HG03060 (cell line): ENCODE measurements around the gene ZNF740.

Experiments
- ATAC-seq: cut with Tn5 transposase; IDR thresholded peaks from one replicate; pipeline ENCODE4 v1.9.1; 2021; ENCODE audit warnings: low read depth, moderate number of reproducible peaks; ENCODE audit not compliant: unreplicated experiment

ZNF740 gene

GRCh38 chr12:53224061-53224896, 43.8 kb downstream of the ZNF740 start:
- no peak for ATAC-seq

- no peak for ATAC-seq
These were observed 44.5 kb downstream of the ZNF740 start for GRCh38 chr12:53224897-53225634.

GRCh38 chr12:53225635-53226424, 45.3 kb downstream of the ZNF740 start:
- ATAC-seq = no peak

- no peak for ATAC-seq
These were observed 46.3 kb downstream of the ZNF740 start for GRCh38 chr12:53226815-53227214.

GRCh38 chr12:53227341-53227740, 46.8 kb downstream of the ZNF740 start:
- no peak for ATAC-seq

- ATAC-seq = no peak
These were observed 47.3 kb downstream of the ZNF740 start for GRCh38 chr12:53227836-53228235.

GRCh38 chr12:53229454-53229853, 48.9 kb downstream of the ZNF740 start:
- no peak for ATAC-seq

GRCh38 chr12:53230108-53230845, 49.8 kb downstream of the ZNF740 start:
- no peak for ATAC-seq

- no peak for ATAC-seq
These were observed 51.1 kb downstream of the ZNF740 start for GRCh38 chr12:53231671-53231920.

- ATAC-seq = no peak
These were observed 51.6 kb downstream of the ZNF740 start, which contains the start of gene RARG for GRCh38 chr12:53231921-53232645. Gene RARG, minus strand, starts transcription at chr12:53232209. Its CDS starts 4,664 bp downstream, at chr12:53227545.

GRCh38 chr12:53232646-53233461, 52.3 kb downstream of the ZNF740 start:
- ATAC-seq = no peak

GRCh38 chr12:53233671-53234121, 53.2 kb downstream of the ZNF740 start:
- ATAC-seq = no peak

- no peak for ATAC-seq
These were observed 53.9 kb downstream of the ZNF740 start for GRCh38 chr12:53234271-53234914.

- no peak for ATAC-seq
These were observed 54.6 kb downstream of the ZNF740 start for GRCh38 chr12:53235164-53235563.

GRCh38 chr12:53235742-53236442, 55.4 kb downstream of the ZNF740 start:
- ATAC-seq = no peak

GRCh38 chr12:53236443-53237111, 56.1 kb downstream of the ZNF740 start:
- ATAC-seq = no peak

- no peak for ATAC-seq
These were observed 59.2 kb downstream of the ZNF740 start for GRCh38 chr12:53239643-53240258.
